DOHH2 (cell line): Measurements from ENCODE around the gene ZNF654.

Experiments used
- CTCF ChIP-seq: fragments of 200-600 bp; sonication (generic); IDR thresholded peaks from one replicate; pipeline ENCODE4 v1.5.1; 2014; ENCODE audit warnings: antibody characterized with exemption, mild to moderate bottlenecking, low read depth, low read length; ENCODE audit not compliant: poor library complexity, severe bottlenecking
- EZH2phosphoT487 ChIP-seq: fragments of 200-600 bp; sonication (generic); IDR thresholded peaks from 2 replicates; pipeline ENCODE4 v1.6.1; 2017; ENCODE audit warnings: borderline replicate concordance, mild to moderate bottlenecking, antibody characterized with exemption, low read length, moderate library complexity, mixed read lengths

DNA sequence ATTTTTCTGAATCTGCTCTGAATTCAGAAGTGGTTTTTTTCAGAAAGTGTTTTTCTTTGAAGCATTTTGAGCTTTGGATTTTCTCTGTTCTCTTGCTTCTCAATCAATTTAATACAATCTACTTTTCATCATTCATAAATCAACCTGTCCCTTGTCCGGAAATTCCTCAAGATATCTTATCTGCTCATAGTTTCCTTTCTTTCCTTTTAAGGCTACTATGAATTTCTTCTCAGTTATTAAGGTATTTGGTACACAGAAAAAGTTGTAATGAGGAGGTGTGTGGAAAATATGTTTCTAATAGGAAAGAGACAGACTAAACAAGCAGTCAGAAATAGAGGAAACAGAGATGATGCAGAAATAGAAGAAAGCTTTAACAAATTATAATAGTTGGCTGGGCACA is 14.6 kb upstream of the ZNF654 start:
- TF ChIP-seq CTCF (no peak), EZH2phosphoT487 (no peak)
